Esophagus squamous epithelium (tissue), 5 donors: ENCODE data around the gene CNGB1. TPM values are rescaled to one million over a fixed set of nuclear protein-coding genes. Genes with fewer than 3 reads are reported as not detected.

Source experiments
- DNase-seq: peaks from one replicate; lab custom pipeline; 2025; lab: John Stamatoyannopoulos, UW
- H3K27ac ChIP-seq, 4 donors: fragments of 200-600 bp; sonication (generic); one replicate each; pipeline ENCODE4 v1.5.1; 2016 to 2019; ENCODE audit warnings: mild to moderate bottlenecking in 1 of 4
- H3K27me3 ChIP-seq, 4 donors: fragments of 200-600 bp; sonication (generic); 1 replicate in 3 of 4; 2 replicates in 1 of 4; pipeline versions ENCODE4 v1.5.1 to v1.6.0; 2017 to 2021; ENCODE audit warnings: antibody characterized with exemption in 1 of 4
- H3K36me3 ChIP-seq, 3 donors: fragments of 200-600 bp; sonication (generic); one replicate each; pipeline ENCODE4 v1.5.1; 2016 to 2019
- H3K4me1 ChIP-seq, 3 donors: fragments of 200-600 bp; sonication (generic); one replicate each; pipeline ENCODE4 v1.5.1; 2017 to 2019
- H3K4me3 ChIP-seq, 4 donors: fragments of 200-600 bp; sonication (generic); 1 replicate in 3 of 4; 2 replicates in 1 of 4; pipeline ENCODE4 v1.5.1; 2016 to 2019; ENCODE audit warnings: mild to moderate bottlenecking in 2 of 4, moderate library complexity in 1 of 4
- H3K9me3 ChIP-seq, 3 donors: fragments of 200-600 bp; sonication (generic); one replicate each; pipeline ENCODE4 v1.5.1; 2016 to 2019
- POLR2A ChIP-seq, 4 donors: fragments of 450-650 bp; IDR thresholded peaks; one replicate each; pipeline ENCODE4 v1.6.1; 2017; ENCODE audit warnings: antibody characterized with exemption in 4 of 4, mild to moderate bottlenecking in 4 of 4, moderate library complexity in 3 of 4
- WGBS, 2 donors: methylation state at CpG; one replicate each; pipeline ENCODE4 v1.1.5; 2018; 5-methylcytosine and 5-hydroxymethylcytosine counted together
- intact Hi-C: fragments of 100-400 bp; cut with DNase I; formaldehyde crosslinking; loops from one replicate; pipeline ENCODE4 v1.15.0; 2022
- total RNA-seq, 4 donors: library from RNA; depleted of rRNA; stranded (reverse); fragments of >200 nt; gene quantifications; one replicate each; pipeline ENCODE4 v1.1.0, GENCODE V29; 2016
- TF ChIP-seq, protein P1 (sequence below), 6 experiments: fragments of 450-650 bp in 4 of 6; fragments of 200-600 bp in 2 of 6; sonication (generic) in 2 of 6; IDR thresholded peaks; one replicate each; pipeline ENCODE4 v1.5.1; 2016 to 2019; ENCODE audit warnings: antibody characterized with exemption in 6 of 6, mild to moderate bottlenecking in 4 of 6, moderate library complexity in 4 of 6
- donor health status: DM: yes; HTN: yes; CAD: no.

Gene CNGB1
- total RNA-seq, 4 donors from 2014 or later = 0.04 TPM; not detected in 3

DNA sequence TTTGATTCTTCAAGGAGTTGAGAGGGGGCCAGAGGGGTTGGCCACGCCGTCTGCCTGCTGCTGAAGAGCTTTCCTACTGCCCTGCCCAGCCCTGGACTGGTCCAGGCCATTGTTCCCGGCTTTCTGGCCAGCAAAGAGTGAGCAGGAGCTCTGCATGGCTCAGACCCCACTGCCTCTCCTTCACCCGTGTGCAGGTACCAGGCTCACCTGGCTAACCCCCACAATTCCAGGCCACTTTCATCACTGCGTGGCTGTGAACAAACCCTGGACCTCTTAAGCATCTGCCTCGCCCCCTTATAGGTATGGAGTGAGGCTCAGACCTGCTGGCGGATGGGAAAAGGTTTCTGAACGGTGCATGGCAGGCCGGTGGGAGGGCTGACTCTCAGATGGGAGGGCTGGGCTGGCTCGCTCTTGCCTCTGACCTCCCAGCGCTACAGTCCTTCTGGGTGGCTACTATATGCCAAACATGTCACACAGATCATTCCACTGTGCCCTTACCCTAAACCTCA, 20.7 kb upstream of the CNGB1 start:
- H3K27me3 ChIP-seq = no peaks in the 10 kb centered on the region
- H3K9me3 ChIP-seq = no peaks in the 10 kb centered on the region
- peaks cover 4 to 51% (median 16%) of the 10 kb centered on the region in 3 donors for H3K4me1 ChIP-seq
- TF ChIP-seq, protein P1, sequence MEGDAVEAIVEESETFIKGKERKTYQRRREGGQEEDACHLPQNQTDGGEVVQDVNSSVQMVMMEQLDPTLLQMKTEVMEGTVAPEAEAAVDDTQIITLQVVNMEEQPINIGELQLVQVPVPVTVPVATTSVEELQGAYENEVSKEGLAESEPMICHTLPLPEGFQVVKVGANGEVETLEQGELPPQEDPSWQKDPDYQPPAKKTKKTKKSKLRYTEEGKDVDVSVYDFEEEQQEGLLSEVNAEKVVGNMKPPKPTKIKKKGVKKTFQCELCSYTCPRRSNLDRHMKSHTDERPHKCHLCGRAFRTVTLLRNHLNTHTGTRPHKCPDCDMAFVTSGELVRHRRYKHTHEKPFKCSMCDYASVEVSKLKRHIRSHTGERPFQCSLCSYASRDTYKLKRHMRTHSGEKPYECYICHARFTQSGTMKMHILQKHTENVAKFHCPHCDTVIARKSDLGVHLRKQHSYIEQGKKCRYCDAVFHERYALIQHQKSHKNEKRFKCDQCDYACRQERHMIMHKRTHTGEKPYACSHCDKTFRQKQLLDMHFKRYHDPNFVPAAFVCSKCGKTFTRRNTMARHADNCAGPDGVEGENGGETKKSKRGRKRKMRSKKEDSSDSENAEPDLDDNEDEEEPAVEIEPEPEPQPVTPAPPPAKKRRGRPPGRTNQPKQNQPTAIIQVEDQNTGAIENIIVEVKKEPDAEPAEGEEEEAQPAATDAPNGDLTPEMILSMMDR (IDR thresholded peaks at IDR 0.05) = no peak
- no peak for TF ChIP-seq POLR2A (IDR thresholded peaks at IDR 0.05)
- DNase-seq = no peak
- intact Hi-C loops = no loop called here
- 94 to 95% methylated on average over 8 to 9 of the region's 11 CpGs for WGBS, 2 donors
- peaks cover 5 to 24% (median 6%) of the 10 kb centered on the region in 3 donors for H3K36me3 ChIP-seq
- H3K27ac ChIP-seq = no peak overlapping the region
- no peak overlapping the region for H3K4me3 ChIP-seq

DNA sequence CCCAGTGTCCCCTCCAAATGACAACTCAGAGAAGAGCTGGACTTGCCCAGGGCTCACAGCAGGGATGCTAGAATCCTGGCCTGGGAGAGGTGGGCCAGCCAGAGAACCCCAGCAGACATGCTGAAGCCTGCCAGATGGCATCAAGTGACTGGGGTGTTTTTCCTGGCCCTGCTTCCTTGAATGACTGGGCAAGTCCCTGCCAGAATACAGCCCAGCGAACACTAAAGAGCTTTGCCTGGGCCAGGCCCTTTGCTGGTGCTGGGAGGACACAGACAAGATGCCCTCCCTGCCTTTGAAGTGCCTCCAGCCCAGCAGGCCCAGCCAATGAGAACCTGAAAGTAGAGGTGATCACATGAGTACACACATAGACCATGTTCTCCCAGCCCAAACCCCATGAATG, 18.0 kb upstream of the CNGB1 start:
- intact Hi-C loops = no loop called here
- TF ChIP-seq, protein P1 (IDR thresholded peaks at IDR 0.05) = no peak
- no peak for TF ChIP-seq POLR2A (IDR thresholded peaks at IDR 0.05)
- Histone ChIP-seq H3K4me1 (peaks cover 16 to 55% (median 32%) of the 10 kb centered on the region in 3 donors), H3K9me3 (no peaks in the 10 kb centered on the region), H3K36me3 (peaks cover 0 to 6% (median 0%) of the 10 kb centered on the region in 3 donors), H3K27me3 (peaks cover 0 to 4% (median 0%) of the 10 kb centered on the region in 4 donors), H3K4me3 (no peak overlapping the region), H3K27ac (peak overlapping the region in 3 of 4 donors; percentile 21 to 46 (median 42))
- WGBS, 2 donors = 13% methylated on average over 1 of the region's 1 CpG; no CpG with 5 or more reads in 1 of the 2 donors
- DNase-seq = no peak

DNA sequence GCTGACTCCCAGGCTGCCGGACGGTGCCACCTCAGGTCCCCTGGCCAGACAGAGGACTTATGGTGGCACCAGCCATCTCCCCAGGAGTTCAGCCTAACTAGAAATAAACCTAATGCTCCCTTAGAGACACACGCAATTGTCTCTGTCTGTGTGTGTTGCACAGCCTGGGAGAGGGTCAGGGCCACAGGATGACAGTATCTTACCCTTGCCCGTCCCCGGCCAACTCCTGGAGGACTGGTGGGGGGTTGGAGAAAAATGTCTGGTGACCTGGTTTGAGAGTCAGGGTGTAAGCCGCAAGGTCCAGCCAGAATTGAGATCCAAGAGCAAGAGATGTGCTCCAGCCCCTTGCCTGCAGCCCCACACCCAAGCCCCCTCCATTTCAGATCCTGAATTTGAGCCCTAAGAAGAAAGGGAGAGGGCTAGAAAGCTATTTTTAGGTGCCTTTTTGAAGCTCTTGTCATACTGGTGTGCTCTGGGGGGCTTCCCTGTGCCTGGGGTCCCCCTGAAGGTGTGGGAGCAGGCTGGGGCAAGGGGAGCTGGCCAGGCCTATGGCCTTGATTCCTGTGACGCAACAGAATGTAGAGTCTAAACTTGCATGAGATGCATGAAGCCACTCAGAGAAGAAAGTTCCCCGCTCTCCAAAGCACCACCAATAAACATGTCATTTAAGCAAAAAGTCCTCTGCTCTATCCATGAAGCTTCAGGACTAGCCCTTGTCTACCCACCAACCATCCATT, 16.7 kb upstream of the CNGB1 start:
- Histone ChIP-seq H3K9me3 (no peaks in the 10 kb centered on the region), H3K27ac (no peak overlapping the region), H3K36me3 (no peaks in the 10 kb centered on the region), H3K4me3 (no peak overlapping the region), H3K27me3 (peaks cover 0 to 4% (median 0%) of the 10 kb centered on the region in 4 donors), H3K4me1 (peaks cover 16 to 42% (median 24%) of the 10 kb centered on the region in 3 donors)
- intact Hi-C loops = no loop called here
- DNase-seq = no peak
- TF ChIP-seq, protein P1 (IDR thresholded peaks at IDR 0.05) = no peak
- no peak for TF ChIP-seq POLR2A (IDR thresholded peaks at IDR 0.05)
- 92 to 98% methylated on average over 6 of the region's 8 CpGs for WGBS, 2 donors

DNA sequence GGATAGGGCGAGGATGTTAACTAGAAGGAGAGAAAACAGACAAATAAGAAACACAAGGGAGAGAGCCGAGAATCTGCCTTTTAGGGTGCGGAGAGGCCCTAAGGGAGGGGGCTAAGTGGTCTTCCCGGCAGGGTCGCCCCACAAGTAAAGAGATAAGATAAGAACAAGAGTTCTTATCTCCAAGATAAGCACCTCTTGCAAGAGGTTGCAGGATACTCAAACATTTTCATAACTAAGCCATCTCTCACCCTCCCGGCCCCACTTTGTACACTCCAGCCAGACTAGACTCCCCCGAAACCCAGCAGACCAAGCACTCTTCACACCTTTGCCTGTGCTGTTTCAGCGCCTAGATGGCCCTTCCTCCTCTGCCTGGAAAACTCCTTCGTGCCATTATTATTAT, 15.3 kb upstream of the CNGB1 start:
- no peak for TF ChIP-seq POLR2A (IDR thresholded peaks at IDR 0.05)
- TF ChIP-seq, protein P1 (IDR thresholded peaks at IDR 0.05) = no peak
- peak overlapping the region in 1 of 4 donors; percentile 79 for H3K4me3 ChIP-seq

More for the DNA sequence above, 15.3 kb upstream of the CNGB1 start:
- H3K9me3 ChIP-seq = no peaks in the 10 kb centered on the region
- no peaks in the 10 kb centered on the region for H3K36me3 ChIP-seq
- intact Hi-C loops = no loop called here
- no peak for DNase-seq
- H3K4me1 ChIP-seq = peaks cover 16 to 38% (median 24%) of the 10 kb centered on the region in 3 donors
- 74 to 79% methylated on average over 9 of the region's 9 CpGs for WGBS, 2 donors
- H3K27ac ChIP-seq = no peak overlapping the region
- peaks cover 0 to 4% (median 0%) of the 10 kb centered on the region in 4 donors for H3K27me3 ChIP-seq
